GM19035 (cell line): ENCODE results near the gene TRAT1.
A peak's percentile ranks its signal among the peaks of the same experiment; 100 is the strongest.

Experiments used
- ATAC-seq: cut with Tn5 transposase; IDR thresholded peaks from one replicate; pipeline ENCODE4 v1.9.1; 2021; ENCODE audit not compliant: unreplicated experiment

TRAT1 gene

GRCh38 chr3:108849075-108849474 is 26.5 kb downstream of the TRAT1 start:
- ATAC-seq = no peak

GRCh38 chr3:108861401-108861800 is 38.8 kb downstream of the TRAT1 start:
- ATAC-seq = no peak

GRCh38 chr3:108862865-108863798 is 40.5 kb downstream of the TRAT1 start:
- ATAC-seq = peak; percentile 58

- ATAC-seq = no peak
These were observed 41.2 kb downstream of the TRAT1 start for GRCh38 chr3:108863799-108864135.

- ATAC-seq = no peak
These were observed 55.3 kb downstream of the TRAT1 start for GRCh38 chr3:108877901-108878300.

GRCh38 chr3:108879915-108880314 is 57.3 kb downstream of the TRAT1 start:
- no peak for ATAC-seq

- ATAC-seq = no peak
These were observed 60.2 kb downstream of the TRAT1 start for GRCh38 chr3:108882762-108883161.

GRCh38 chr3:108883373-108883772 is 60.8 kb downstream of the TRAT1 start:
- no peak for ATAC-seq

- ATAC-seq = no peak
These were observed 64.5 kb downstream of the TRAT1 start for GRCh38 chr3:108887121-108887520.

GRCh38 chr3:108887777-108888176 is 65.2 kb downstream of the TRAT1 start:
- ATAC-seq = no peak

- ATAC-seq = no peak
These were observed 69.2 kb downstream of the TRAT1 start for GRCh38 chr3:108891833-108892232.

- ATAC-seq = no peak
These were observed 72.4 kb downstream of the TRAT1 start for GRCh38 chr3:108894981-108895380.

- ATAC-seq = peak; percentile 64
These were observed 75.3 kb downstream of the TRAT1 start for GRCh38 chr3:108897883-108898282.

- ATAC-seq = no peak
These were observed 76.9 kb downstream of the TRAT1 start for GRCh38 chr3:108899530-108899929.
